Suprapubic skin (tissue), 4 donors: Measurements from ENCODE around the gene SERPINB7. TPM values are rescaled to one million over a fixed set of nuclear protein-coding genes. Genes with fewer than 3 reads are reported as not detected.

Source experiments
- DNase-seq, 2 donors: peaks; one replicate each; pipeline ENCODE4 v3.0.0-alpha.2; 2019; ENCODE audit warnings: low spot score in 2 of 2
- H3K27ac ChIP-seq: fragments of 200-600 bp; sonication (generic); one replicate; pipeline ENCODE4 v1.5.1; 2019
- H3K27me3 ChIP-seq: fragments of 200-600 bp; sonication (generic); one replicate; pipeline ENCODE4 v1.5.1; 2019
- H3K36me3 ChIP-seq: fragments of 200-600 bp; sonication (generic); one replicate; pipeline ENCODE4 v1.5.1; 2019
- H3K4me1 ChIP-seq: fragments of 200-600 bp; sonication (generic); one replicate; pipeline ENCODE4 v1.5.1; 2019
- H3K4me3 ChIP-seq: fragments of 200-600 bp; sonication (generic); one replicate; pipeline ENCODE4 v1.5.1; 2019; ENCODE audit warnings: mild to moderate bottlenecking
- H3K9me3 ChIP-seq: fragments of 200-600 bp; sonication (generic); one replicate; pipeline ENCODE4 v1.5.1; 2019
- EP300 ChIP-seq: sonication (generic); formaldehyde crosslinking; IDR thresholded peaks from one replicate; pipeline ENCODE4 v1.6.1; 2017; ENCODE audit warnings: antibody characterized with exemption
- POLR2A ChIP-seq, 2 donors: fragments of 450-650 bp; IDR thresholded peaks; one replicate each; pipeline ENCODE4 v1.6.1; 2017; ENCODE audit warnings: antibody characterized with exemption in 2 of 2, mild to moderate bottlenecking in 2 of 2, moderate library complexity in 2 of 2
- POLR2AphosphoS5 ChIP-seq, 3 donors: sonication (generic); formaldehyde crosslinking; IDR thresholded peaks; one replicate each; pipeline ENCODE4 v1.6.1; 2017; ENCODE audit warnings: antibody characterized with exemption in 3 of 3
- WGBS: methylation state at CpG from one replicate; pipeline ENCODE4 v1.1.5; 2018; 5-methylcytosine and 5-hydroxymethylcytosine counted together
- total RNA-seq, 4 donors: library from RNA; depleted of rRNA; stranded (reverse); fragments of >200 nt; gene quantifications; one replicate each; pipeline ENCODE4 v1.1.0, GENCODE V29; 2016
- TF ChIP-seq, protein P1 (sequence below), 2 donors: fragments of 200-600 bp in 1 of 2; fragments of 450-650 bp in 1 of 2; sonication (generic) in 1 of 2; IDR thresholded peaks; one replicate each; pipeline ENCODE4 v1.5.1; 2016 to 2019; ENCODE audit warnings: antibody characterized with exemption in 2 of 2, mild to moderate bottlenecking in 1 of 2, moderate library complexity in 1 of 2

The SERPINB7 gene
- total RNA-seq, 4 donors from 2014 or later: 24.1 to 214 (median 105) TPM

DNA sequence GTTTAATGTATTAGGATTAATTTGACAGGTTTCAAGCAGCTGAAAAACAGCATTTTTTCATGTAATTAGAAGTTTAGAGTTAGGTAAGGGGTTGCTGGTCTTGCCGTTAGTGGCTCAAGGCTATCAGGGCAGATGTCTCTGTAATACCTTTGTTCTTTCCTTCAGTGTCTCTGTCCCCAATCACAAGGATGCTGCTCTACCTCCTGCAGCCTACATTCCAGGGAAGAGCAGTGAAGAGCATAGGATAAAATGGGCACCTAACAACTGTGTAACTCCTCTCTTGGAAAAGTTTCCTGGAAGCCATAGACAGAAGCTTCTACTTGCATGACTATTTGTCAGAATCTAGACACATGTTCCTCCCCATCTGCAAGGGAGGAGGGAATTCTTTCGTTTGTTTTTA, 9.4 kb upstream of the SERPINB7 start:
- no peaks in the 10 kb centered on the region for H3K9me3 ChIP-seq
- DNase-seq: no peak
- H3K4me3 ChIP-seq: no peak overlapping the region
- no peaks in the 10 kb centered on the region for H3K4me1 ChIP-seq
- 79% methylated on average over 2 of the region's 2 CpGs for WGBS
- H3K27ac ChIP-seq: no peak overlapping the region
- H3K27me3 ChIP-seq: no peaks in the 10 kb centered on the region
- no peak for TF ChIP-seq EP300
- TF ChIP-seq POLR2A (IDR thresholded peaks at IDR 0.05): no peak
- no peak for TF ChIP-seq POLR2AphosphoS5 (IDR thresholded peaks at IDR 0.05)
- no peaks in the 10 kb centered on the region for H3K36me3 ChIP-seq

DNA sequence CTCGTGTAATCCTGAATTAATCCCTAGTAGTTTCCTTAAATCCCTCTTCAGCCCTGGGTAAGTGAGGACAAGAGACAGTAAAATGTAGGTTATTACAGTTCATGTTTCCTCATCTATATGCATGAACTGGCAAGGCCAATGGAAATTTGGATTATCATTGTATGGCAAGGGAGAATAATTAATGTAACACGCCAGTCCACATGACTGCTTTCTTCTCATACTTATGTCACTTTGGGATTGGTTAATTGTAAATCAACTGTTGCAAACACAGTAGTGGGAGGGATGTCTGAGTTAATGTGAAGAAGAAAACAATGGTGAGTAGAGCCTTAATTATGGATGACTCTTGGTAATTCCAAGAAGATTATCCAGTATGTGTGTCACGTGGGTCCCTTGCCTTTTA, 1.7 kb upstream of the SERPINB7 start:
- H3K27me3 ChIP-seq: no peaks in the 10 kb centered on the region
- H3K4me1 ChIP-seq: no peaks in the 10 kb centered on the region
- no peak overlapping the region for H3K27ac ChIP-seq
- 46% methylated on average over 3 of the region's 3 CpGs for WGBS
- DNase-seq: no peak
- TF ChIP-seq EP300 (no peak), POLR2AphosphoS5 (IDR thresholded peaks at IDR 0.05) (no peak), POLR2A (IDR thresholded peaks at IDR 0.05) (no peak)
- TF ChIP-seq, protein P1, sequence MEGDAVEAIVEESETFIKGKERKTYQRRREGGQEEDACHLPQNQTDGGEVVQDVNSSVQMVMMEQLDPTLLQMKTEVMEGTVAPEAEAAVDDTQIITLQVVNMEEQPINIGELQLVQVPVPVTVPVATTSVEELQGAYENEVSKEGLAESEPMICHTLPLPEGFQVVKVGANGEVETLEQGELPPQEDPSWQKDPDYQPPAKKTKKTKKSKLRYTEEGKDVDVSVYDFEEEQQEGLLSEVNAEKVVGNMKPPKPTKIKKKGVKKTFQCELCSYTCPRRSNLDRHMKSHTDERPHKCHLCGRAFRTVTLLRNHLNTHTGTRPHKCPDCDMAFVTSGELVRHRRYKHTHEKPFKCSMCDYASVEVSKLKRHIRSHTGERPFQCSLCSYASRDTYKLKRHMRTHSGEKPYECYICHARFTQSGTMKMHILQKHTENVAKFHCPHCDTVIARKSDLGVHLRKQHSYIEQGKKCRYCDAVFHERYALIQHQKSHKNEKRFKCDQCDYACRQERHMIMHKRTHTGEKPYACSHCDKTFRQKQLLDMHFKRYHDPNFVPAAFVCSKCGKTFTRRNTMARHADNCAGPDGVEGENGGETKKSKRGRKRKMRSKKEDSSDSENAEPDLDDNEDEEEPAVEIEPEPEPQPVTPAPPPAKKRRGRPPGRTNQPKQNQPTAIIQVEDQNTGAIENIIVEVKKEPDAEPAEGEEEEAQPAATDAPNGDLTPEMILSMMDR (IDR thresholded peaks at IDR 0.05): no peak
- H3K4me3 ChIP-seq: no peak overlapping the region
- H3K36me3 ChIP-seq: no peaks in the 10 kb centered on the region
- H3K9me3 ChIP-seq: no peaks in the 10 kb centered on the region

GRCh38 chr18:63774511-63774910, 707 bp upstream of the SERPINB7 start:
- H3K9me3 ChIP-seq: no peaks in the 10 kb centered on the region
- WGBS: 33% methylated on average over 1 of the region's 1 CpG
- DNase-seq: no peak

DNA sequence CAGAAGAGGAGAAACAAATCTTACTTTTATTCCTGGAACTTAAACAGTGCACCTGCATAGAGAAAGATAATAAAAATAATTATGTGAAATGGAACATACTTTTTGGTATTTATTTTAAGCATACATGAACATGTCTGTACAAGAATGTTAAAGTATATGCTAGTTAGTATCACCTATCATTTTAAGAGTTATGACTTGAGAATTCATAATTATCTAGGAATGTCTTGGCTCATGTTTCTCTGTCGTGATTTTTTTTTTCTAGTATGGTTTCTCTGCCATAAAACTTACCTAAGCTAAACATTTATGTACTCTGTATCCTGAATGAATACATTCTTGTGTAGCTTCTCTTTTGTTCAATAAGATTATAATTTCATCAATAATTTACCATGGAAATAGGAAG, 4.2 kb downstream of the SERPINB7 start:
- TF ChIP-seq POLR2A (IDR thresholded peaks at IDR 0.05): no peak
- no peak for TF ChIP-seq POLR2AphosphoS5 (IDR thresholded peaks at IDR 0.05)
- no peak for TF ChIP-seq EP300
- TF ChIP-seq, protein P1 (IDR thresholded peaks at IDR 0.05): no peak
- no peak for DNase-seq
- Histone ChIP-seq H3K4me1 (no peaks in the 10 kb centered on the region), H3K4me3 (no peak overlapping the region), H3K27ac (no peak overlapping the region), H3K9me3 (no peaks in the 10 kb centered on the region), H3K27me3 (no peaks in the 10 kb centered on the region), H3K36me3 (no peaks in the 10 kb centered on the region)
- WGBS: 37% methylated on average over 1 of the region's 1 CpG

More at GRCh38 chr18:63774511-63774910, 707 bp upstream of the SERPINB7 start:
- H3K4me3 ChIP-seq: no peak overlapping the region
- no peaks in the 10 kb centered on the region for H3K27me3 ChIP-seq
- TF ChIP-seq EP300 (no peak), POLR2AphosphoS5 (IDR thresholded peaks at IDR 0.05) (no peak), POLR2A (IDR thresholded peaks at IDR 0.05) (no peak)
- TF ChIP-seq, protein P1 (IDR thresholded peaks at IDR 0.05): no peak
- no peaks in the 10 kb centered on the region for H3K4me1 ChIP-seq
- H3K27ac ChIP-seq: peak overlapping the region; percentile 2
- H3K36me3 ChIP-seq: no peaks in the 10 kb centered on the region

GRCh38 chr18:63783394-63783793, 8.2 kb downstream of the SERPINB7 start:
- no peaks in the 10 kb centered on the region for H3K4me1 ChIP-seq
- no peak overlapping the region for H3K4me3 ChIP-seq
- TF ChIP-seq, protein P1 (IDR thresholded peaks at IDR 0.05): no peak
- TF ChIP-seq POLR2A (IDR thresholded peaks at IDR 0.05) (no peak), POLR2AphosphoS5 (IDR thresholded peaks at IDR 0.05) (no peak), EP300 (no peak)
- no peaks in the 10 kb centered on the region for H3K36me3 ChIP-seq
- DNase-seq: no peak
- H3K27me3 ChIP-seq: no peaks in the 10 kb centered on the region
- 57% methylated on average over 5 of the region's 5 CpGs for WGBS
- H3K9me3 ChIP-seq: no peaks in the 10 kb centered on the region
- H3K27ac ChIP-seq: no peak overlapping the region
